ENCODE measurements around the gene HOXC6.

The HOXC6 gene

GRCh38 chr12:54042970-54043853, 15.0 kb downstream of the HOXC6 start:
- DNase-seq (ENCODE audit: low spot score): no peak

GRCh38 chr12:54044425-54045103, 16.3 kb downstream of the HOXC6 start:
- DNase-seq (ENCODE audit: low spot score): no peak

GRCh38 chr12:54045401-54045800, 17.2 kb downstream of the HOXC6 start:
- no peak for DNase-seq (ENCODE audit: low spot score)

GRCh38 chr12:54045868-54046521, 17.8 kb downstream of the HOXC6 start:
- no peak for DNase-seq (ENCODE audit: low spot score)

GRCh38 chr12:54046809-54047159, 18.5 kb downstream of the HOXC6 start:
- DNase-seq (ENCODE audit: low spot score): no peak

- DNase-seq (ENCODE audit: low spot score): no peak
Observed at GRCh38 chr12:54047160-54047963, 19.1 kb downstream of the HOXC6 start.

- DNase-seq (ENCODE audit: low spot score): no peak
Observed at GRCh38 chr12:54047964-54048303, 19.7 kb downstream of the HOXC6 start.

- no peak for DNase-seq (ENCODE audit: low spot score)
Observed at GRCh38 chr12:54048406-54049093, 20.3 kb downstream of the HOXC6 start.

- DNase-seq (ENCODE audit: low spot score): no peak
Observed at GRCh38 chr12:54049108-54049507, 20.9 kb downstream of the HOXC6 start.

- no peak for DNase-seq (ENCODE audit: low spot score)
Observed at GRCh38 chr12:54050482-54050810, 22.2 kb downstream of the HOXC6 start.

GRCh38 chr12:54051026-54051842, 23.0 kb downstream of the HOXC6 start:
- no peak for DNase-seq (ENCODE audit: low spot score)

GRCh38 chr12:54051874-54052437, 23.7 kb downstream of the HOXC6 start:
- DNase-seq (ENCODE audit: low spot score): no peak

- DNase-seq (ENCODE audit: low spot score): no peak
Observed at GRCh38 chr12:54052438-54053002, 24.3 kb downstream of the HOXC6 start.

GRCh38 chr12:54053003-54053750, 24.9 kb downstream of the HOXC6 start:
- no peak for DNase-seq (ENCODE audit: low spot score)

GRCh38 chr12:54053751-54054741, 25.8 kb downstream of the HOXC6 start, which contains the start of gene HOXC4:
HOXC4 (plus strand) TSS chr12:54053835; CDS start chr12:54053923, 88 bp downstream.
- DNase-seq (ENCODE audit: low spot score): no peak

GRCh38 chr12:54054742-54055194, 26.5 kb downstream of the HOXC6 start:
- no peak for DNase-seq (ENCODE audit: low spot score)

GRCh38 chr12:54055552-54055951, 27.3 kb downstream of the HOXC6 start:
- DNase-seq (ENCODE audit: low spot score): no peak

- DNase-seq (ENCODE audit: low spot score): no peak
Observed at GRCh38 chr12:54056110-54056509, 27.9 kb downstream of the HOXC6 start.

Data from hematopoietic multipotent progenitor cell treated with erythropoietin and hydrocortisone succinate and interleukin-3 and kit ligand, for 17 days (in vitro differentiated cells).